GM21390 (cell line): ENCODE data around the gene KLHL3.
"Not testable (repeated sequence)": the region's sequence is repeated elsewhere in the genome, so short reads cannot be mapped to it uniquely, and the experiment has no call there.

ENCODE experiments used
- ATAC-seq: cut with Tn5 transposase; IDR thresholded peaks from one replicate; pipeline ENCODE4 v1.9.1; 2021; ENCODE audit not compliant: unreplicated experiment

KLHL3 gene, protein sequence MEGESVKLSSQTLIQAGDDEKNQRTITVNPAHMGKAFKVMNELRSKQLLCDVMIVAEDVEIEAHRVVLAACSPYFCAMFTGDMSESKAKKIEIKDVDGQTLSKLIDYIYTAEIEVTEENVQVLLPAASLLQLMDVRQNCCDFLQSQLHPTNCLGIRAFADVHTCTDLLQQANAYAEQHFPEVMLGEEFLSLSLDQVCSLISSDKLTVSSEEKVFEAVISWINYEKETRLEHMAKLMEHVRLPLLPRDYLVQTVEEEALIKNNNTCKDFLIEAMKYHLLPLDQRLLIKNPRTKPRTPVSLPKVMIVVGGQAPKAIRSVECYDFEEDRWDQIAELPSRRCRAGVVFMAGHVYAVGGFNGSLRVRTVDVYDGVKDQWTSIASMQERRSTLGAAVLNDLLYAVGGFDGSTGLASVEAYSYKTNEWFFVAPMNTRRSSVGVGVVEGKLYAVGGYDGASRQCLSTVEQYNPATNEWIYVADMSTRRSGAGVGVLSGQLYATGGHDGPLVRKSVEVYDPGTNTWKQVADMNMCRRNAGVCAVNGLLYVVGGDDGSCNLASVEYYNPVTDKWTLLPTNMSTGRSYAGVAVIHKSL

DNA sequence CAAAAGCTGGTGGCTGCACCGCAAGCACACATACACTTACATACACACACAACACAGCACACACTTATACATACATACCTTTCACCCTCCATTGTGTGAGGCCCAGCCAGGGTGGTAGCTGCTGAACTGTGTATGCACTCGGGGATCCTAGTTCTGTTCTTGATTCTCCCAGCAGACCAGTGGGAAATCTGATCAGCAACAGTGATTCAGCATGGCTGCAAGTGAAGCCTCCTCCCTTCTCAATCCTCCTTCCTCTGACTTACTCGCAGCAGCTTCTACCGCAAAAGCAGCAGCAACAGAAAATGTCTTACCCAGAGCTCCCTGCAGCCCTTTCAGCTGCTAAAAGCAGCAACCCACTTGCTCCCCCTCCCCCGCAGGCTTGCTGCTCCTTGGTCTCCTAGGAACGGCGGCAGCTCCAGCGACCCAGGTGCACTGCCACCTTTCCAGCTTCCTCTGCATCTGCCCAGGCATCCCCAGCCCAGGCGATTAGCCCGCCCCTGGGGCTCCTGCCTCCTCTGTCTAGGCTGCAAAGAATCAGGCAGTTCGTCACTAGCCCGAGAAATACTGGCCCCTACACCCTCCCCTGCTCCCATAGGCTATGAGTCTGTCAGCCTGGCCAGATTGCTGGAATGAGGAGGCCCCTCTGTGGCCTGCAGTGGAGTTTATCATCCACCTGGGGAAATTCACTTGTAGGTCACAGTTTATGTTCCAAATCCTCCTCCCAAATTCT, at the start of gene KLHL3:
Gene KLHL3 (minus strand): TSS at position 535 of the 730 bp plus-strand sequence. CDS start 443 bp downstream, at position 92.
- peak; percentile 56 for ATAC-seq

DNA sequence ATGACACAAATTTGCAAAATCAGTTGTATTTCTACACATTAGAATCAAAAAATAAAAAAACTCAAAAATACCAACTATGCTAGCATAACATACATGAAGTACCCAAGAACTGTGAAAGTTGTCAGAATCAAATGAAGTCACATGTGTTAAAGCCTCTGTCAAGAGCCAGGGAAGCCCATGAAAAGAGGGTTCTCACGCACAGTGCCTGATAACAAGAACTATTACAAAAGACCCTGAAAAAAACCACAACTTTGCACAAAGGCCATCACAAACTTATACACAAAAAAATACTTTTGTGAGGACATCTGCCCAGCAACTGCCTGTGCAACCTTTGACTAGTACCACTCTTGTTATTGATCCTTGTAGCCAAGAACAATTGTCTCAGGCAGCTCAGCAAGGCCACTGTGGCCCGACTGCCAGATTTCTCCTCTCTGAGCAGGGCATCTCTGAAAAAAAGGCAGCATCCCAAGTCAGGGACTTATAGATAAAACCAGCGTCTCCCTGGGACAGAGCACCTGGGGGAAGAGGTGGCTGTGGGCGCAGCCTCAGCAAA, 47.2 kb upstream of the KLHL3 start:
- ATAC-seq = no peak

DNA sequence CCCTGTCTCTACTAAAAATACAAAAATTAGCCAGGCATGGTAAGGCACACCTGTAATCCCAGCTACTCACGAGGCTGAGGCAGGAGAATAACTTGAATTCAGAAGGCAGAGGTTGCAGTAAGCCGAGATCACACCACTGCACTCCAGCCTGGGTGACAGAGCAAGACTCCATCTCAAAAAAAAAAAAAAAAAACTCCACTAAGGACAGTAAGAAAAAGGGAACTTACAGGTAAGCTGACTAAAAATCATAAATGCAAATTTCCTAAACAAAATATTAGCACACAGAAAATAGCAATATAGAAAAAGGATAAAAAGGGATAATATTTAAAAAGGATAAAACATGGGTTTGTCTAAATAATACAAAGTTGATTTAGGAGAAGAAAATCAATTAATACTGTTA, 46.2 kb upstream of the KLHL3 start:
- ATAC-seq = no peak

DNA sequence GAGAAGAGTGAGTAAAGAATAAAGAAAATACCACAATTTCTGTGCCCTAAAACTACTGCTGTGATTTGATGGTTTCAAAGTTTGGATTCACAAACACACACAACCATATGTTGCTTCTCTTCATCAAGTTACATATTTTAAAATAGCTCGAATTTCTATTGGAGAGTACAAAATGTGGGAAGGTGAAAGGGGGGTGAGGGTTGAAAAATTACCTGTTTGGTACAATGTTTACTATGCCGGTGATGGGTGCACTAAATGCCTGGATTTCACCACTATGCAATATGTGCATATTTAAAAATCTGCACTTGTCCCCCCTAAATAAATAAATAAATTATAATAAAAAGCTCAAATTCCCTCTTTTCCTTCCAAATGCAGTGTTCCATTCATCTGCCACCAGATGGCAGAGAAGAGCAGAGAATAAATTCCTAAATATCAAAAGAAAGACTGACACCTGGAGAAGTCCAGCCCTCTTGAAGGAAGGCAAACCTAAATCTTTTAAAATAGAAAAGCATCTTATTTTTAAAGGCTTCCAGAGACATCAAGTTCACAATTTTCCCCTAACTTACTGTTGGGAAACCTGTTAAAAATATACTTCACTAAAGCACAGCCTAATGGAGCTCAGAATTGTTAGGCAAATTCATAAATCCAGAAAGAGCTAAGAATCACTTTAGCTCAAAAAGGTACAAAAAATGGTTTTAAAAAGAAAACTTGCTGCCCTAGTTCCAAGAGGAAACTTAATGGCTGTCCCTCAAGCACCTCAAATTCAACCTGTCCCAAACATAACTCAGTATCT, 43.1 kb upstream of the KLHL3 start:
- no peak for ATAC-seq

DNA sequence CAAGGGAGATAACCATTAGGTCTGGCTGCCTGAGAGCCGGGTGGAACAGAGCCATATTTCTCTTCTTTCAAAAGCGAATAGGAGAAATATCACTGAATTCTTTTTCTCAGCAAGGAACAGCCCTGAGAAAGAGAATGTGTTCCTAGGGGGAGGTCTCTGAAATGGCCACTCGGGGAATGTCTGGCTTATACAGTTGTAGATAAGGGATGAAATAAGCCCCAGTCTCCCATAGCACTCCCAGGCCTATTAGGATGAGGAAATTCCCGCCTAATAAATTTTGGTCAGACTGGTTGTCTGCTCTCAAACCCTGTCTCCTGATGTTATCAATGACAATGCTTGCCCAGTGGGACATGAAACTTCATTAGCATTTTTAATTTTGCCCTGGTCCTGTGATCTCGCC, 32.0 kb upstream of the KLHL3 start:
- not testable (repeated sequence) for ATAC-seq

DNA sequence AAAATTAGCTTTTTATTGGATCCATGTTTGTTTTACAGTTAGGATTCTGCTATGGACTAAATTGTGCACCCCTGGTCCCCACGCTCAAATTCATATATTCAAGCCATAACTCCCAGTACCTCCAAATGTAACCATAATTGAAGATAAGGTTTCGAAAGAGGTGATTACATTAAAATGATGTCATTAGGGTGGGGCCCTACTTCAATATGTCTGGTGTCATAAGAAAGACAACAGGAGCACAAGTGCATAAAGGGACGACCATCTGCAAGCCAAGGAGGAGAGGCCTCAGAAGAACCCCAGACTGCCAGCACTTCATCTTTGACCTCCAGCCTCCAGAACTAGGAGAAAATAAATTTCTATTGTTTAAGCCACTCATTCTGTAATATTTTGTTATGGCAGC, 25.7 kb upstream of the KLHL3 start:
- no peak for ATAC-seq

DNA sequence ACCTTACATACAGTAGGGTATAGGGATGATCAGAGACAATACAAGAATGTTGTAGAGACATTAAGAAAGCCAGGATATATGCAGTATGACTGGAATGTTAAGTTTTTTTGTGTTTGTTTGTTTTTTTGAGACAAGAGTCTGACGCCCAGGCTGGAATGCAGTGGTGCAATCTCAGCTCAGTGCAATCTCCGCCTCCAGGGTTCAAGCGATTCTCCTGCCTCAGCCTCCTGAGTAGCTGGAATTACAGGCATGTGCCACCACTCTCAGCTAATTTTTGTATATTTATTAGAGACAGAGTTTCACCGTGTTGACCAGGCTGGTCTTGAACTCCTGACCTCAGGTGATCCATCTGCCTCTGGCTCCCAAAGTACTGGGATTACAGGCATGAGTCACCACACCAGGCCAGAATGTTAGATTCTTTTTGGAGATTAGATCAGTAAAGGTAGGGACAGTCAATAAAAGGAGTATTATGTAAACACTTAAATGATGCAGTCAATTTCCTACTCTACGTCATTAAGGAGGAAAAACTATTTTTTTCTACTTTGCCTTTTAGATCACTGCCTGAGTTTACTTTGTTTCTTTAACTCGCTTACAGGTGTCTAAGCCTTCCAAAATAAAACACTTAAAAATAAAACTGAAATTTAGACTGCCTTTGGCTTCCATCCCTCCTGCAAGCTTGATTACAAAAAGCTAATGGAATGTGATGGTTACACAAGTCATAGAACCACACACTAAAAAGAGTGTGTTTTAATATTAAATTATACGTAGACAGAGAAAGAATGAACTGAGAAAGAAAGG, 25.0 kb upstream of the KLHL3 start:
- no peak for ATAC-seq

DNA sequence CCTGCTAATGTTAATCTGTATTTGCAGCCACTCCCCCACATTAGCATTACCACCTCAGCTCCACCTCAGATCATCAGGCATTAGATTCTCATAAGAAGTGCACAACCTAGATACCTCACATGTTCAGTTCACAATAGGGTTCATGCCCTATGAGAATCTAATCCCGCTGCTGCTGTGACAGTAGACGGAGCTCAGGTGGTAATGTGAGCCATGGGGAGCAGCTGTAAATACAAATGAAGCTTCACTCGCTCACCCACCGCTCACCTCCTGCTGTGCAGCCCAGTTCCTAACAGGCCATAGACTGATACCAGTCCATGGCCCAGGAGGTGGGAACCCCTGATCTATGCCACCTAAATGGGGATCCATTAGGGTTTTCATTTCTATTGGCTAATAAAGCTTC, 24.4 kb upstream of the KLHL3 start:
- no peak for ATAC-seq

DNA sequence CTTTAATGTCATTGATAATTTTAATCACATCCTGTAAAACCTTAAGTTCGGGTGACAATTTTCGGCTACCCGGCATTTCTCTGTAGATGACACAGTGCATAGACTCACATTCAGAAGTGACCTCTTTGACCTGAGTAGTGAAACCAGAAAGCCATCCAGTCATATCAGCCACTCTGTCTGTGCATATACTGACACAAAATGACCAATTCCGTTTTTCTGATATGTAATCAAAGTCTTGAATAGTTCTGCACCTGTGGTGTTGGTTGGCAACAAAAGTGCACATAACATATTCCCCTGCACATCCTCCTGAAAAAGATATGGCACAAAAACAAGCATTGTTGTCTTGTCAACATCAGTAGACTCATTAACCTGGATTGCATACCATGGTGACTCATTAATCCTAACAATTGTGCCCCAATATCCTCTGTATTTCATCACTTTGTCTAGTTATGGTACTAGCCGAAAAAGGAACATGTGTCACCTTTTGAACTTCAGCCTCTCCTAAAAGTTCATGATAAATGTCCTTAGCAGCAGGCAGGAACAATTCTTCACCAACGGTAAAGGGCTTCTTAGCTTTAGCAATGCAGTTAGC, 22.9 kb upstream of the KLHL3 start:
- peak; percentile 30 for ATAC-seq

DNA sequence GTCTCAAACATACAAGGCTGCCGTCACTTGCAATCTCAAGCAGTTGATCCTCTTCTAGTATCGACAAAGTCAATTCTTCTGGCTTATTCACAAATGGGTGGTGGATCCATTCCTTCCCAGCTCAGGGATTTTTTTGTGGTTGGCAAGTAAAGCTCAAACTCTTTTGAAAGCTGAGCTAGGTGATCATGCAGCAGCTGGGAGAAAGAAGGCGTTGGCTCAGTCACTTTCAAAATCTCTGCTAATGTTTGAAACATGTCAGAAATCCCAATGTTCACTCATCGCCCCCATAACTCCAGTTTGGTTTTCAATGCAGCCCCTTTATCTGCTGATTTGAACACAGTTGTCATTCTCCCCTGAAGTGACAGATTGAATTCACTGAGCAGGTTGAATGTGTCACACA, 22.2 kb upstream of the KLHL3 start:
- ATAC-seq = no peak

DNA sequence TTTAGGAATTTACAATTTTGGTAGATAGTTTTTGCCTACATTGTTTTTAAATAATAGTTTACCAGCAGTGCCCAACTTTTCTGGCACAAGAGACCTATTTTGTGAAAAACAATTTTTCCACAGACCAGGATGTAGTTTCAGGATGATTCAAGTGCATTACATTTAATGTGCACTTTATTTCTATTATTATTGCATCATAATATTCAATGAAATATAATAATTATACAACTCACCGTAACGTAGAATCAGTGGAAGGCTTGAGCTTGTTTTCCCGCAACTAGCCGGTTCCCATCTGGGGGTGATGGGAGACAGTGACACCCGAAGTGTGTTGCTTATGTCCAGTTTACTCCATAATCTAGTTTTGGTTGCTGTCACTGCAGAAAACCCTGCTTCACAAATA, 21.7 kb upstream of the KLHL3 start:
- ATAC-seq = no peak

DNA sequence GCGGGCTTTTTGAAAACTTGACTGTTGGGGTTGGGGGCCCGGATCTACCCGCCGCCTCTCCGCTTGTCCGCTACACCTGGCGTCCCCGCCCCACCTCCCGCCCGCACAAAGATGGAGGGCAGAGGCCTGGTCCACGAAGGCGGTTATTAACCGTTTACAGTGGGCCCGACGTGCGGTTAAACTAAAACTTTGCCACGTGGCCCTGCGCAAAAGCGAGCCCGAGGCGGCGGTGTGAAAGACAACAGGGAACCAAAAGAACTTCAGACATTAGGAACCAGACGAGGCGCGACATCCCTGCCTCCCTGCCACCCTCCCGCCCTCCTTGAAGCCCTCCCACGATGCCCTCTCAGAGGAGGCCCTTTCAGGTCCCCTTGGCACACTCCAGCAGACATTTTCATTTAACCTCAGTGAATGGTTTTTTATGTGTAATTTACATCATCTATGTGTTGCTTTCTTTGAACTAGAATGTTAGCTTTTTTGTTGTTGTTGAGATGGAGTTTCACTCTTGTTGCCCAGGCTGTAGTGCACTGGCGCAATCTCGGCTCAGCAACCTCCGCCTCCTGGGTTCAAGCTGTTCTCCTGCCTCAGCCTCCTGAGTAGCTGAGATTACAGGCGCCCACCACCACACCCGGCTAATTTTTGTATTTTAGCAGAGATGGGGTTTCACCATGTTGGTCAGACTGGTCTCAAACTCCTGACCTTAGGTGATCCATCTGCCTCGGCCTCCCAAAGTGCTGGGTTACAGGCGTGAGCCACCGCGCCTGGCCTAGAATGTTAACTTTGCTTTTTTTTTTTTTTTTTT, 19.3 kb upstream of the KLHL3 start:
- peak; percentile 24 for ATAC-seq

DNA sequence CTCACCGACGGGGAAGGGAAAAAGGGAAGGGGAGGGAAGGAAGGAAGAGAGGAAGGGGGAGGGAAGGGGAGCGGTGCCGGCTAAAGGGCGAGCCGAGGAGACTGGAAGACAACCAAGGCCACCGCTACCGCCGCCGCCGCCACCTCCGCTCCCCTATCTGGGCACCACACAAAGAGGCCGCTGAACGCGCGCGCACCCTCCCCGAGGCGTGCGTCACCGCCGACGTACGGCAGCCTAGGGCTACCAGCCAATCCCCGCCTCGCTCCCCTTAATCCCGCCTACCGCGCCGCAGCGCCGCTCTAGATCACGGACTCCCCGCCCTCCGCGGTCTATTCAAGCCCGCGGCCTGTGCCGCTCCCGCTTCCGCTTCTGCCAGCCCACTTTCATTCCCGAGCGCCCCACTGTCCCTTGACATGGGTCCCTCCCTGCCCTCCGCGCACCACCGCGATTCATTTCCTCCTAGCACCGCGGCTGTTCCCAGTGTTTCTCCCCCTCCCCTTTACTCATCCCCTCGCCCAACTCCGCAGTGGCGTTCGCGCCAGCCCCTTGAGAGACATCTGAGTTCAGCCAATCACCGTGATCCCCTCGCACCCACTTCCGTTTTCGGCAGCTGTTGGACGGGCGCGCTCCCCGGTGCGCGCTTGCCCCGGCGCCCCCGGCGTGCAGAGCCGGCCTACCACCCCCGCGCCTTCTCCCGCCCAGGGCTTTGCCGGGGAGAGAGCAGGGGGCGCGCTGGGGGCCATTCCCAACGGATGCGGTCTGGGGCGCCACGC, 18.5 kb upstream of the KLHL3 start, which contains the start of gene HNRNPA0:
Gene HNRNPA0 (minus strand): TSS at position 176 of the 773 bp plus-strand sequence. CDS start 297 bp downstream, outside the sequence.
- ATAC-seq = peak; percentile 76

DNA sequence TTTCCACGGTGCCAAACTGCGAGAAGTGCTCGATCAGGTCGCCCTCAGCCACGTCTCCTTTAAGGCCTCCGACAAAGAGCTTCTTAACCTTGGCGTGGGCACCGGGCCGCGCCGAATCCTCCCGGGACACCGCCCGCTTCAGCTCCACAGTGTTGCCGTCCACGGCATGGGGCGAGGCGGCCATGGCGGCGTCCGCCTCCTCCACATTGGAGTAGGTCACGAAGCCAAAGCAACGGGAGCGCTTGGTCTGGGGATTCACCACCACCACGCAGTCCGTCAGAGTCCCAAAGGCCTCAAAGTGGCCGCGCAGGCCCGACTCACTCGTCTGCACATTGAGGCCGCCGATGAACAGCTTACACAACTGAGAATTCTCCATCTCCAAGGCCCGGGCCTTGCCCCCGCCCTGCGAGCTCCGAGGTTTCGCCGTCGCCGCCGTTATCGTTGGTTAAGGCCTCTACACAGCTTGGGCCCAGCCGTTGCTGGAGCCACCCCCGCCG, 17.9 kb upstream of the KLHL3 start:
- ATAC-seq = peak; percentile 4

DNA sequence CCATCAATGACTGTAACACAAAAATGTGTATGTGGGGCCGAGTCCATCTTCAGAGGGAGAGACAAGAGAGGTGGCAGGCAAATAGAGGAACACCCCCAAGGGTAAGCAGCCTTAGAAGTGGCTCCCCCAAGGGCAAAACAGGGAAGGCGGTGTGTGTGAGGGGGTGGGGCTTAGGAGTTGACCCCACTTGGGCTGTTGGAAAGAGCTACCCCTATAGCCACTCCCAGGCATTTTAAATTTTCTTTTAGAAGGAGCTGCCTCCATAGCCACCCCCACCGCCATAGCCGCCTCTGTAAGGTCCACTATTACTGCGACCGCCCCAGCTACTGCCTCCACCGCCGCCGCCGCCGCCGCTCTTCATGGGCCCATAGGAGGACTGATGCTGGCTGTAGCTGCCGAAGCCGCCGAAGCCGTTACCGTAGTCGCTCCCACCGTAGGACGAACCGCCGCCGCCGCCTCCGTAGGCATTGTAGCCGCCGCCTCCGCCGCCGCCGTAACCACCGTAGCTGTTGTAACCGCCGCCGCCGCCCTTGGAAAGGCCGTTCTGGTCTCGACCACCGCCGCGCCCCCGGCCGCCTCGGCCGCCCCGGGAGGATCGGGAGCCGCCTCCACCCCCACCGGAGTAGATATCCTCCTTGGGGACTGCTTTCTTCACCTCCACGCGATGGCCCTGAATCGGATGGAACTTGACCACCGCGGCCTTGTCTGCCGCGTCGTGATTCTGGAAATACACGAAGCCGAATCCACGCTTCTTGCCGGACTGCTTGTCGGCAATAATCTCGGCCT, 17.2 kb upstream of the KLHL3 start:
- no peak for ATAC-seq

DNA sequence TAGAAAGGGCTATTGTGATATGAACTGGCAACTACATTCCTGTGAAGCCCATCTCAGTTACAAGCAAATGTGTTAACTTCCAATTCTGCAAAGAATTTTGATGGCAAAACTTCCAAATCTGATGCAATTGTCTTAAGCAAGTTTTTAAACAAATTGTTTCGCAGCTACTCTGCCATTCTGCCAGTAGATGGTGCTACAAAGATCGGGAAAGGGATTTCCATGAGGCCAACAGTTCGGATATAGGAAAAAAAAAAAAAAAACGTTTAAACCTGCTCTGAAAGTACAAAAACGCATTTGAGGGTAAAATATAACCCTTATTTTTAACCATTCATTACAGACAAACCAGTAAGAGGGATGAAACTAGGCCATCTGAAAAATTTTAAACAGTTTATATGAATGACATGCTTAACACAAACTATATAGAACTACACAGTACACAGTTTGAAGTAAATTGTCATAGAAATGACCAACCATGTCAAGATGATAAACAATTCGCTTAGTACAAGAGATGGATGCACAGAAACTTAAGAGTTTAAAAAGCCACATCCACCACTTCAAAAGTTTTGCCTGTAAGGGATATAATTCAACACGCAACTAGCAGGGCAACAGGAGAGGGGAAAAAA, 16.1 kb upstream of the KLHL3 start:
- ATAC-seq = no peak

DNA sequence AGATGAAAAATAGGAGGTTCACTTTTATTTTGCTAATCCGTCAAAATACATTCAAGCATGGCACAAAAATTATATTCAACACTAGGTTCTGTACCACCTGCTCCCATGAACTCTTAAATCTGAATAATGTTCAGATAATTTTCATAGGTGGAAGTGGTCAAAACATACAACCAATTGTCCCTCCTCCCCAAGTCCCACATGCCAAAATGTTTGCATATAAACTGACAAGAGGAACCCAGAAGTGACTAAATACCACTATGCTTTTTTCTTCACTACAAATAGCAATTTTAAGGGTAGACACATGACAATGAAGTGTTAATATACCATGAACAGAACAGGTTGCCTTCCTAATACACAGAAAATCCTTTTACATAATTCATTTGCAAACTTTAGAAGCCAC, 14.5 kb upstream of the KLHL3 start:
- no peak for ATAC-seq
